Measurements from ENCODE around the gene IFRD2.

The IFRD2 gene

GRCh38 chr3:50299638-50299928 is 7.4 kb upstream of the IFRD2 start:
- TF ChIP-seq ZFX (IDR thresholded peaks at IDR 0.05) = no peak
- no peak for TF ChIP-seq CTCF (conservative IDR thresholded peaks at IDR 0.05)
- peak overlapping the region; percentile 83 for H3K27ac ChIP-seq

GRCh38 chr3:50298836-50299637 is 6.8 kb upstream of the IFRD2 start, which contains the start of the genes HYAL3 and NAA80:
HYAL3 (minus strand) TSS chr3:50299405; CDS start chr3:50295602, 3,803 bp downstream.
NAA80 (minus strand) TSS chr3:50299405; CDS start chr3:50297463, 1,942 bp downstream.
- no peak; the same call in 1 of the 2 replicates for TF ChIP-seq CTCF (conservative IDR thresholded peaks at IDR 0.05)
- no peak for TF ChIP-seq ZFX (IDR thresholded peaks at IDR 0.05)
- peak within 1 kb of the TSS; percentile 83 for H3K27ac ChIP-seq

GRCh38 chr3:50297896-50298725 is 5.9 kb upstream of the IFRD2 start:
- TF ChIP-seq ZFX (IDR thresholded peaks at IDR 0.05) (no peak), CTCF (conservative IDR thresholded peaks at IDR 0.05) (no peak; the same call in 1 of the 2 replicates)
- peak overlapping the region; percentile 83 for H3K27ac ChIP-seq

GRCh38 chr3:50297384-50297775 is 5.2 kb upstream of the IFRD2 start:
- no peak overlapping the region for H3K27ac ChIP-seq
- no peak for TF ChIP-seq CTCF (conservative IDR thresholded peaks at IDR 0.05)
- no peak for TF ChIP-seq ZFX (IDR thresholded peaks at IDR 0.05)

GRCh38 chr3:50296721-50297383 is 4.6 kb upstream of the IFRD2 start:
- no peak overlapping the region for H3K27ac ChIP-seq

More at GRCh38 chr3:50296721-50297383, 4.6 kb upstream of the IFRD2 start:
- no peak for TF ChIP-seq CTCF (conservative IDR thresholded peaks at IDR 0.05)
- TF ChIP-seq ZFX (IDR thresholded peaks at IDR 0.05) = no peak
